CD4-positive, alpha-beta T cell treated with Interleukin-15 for 4 hours (primary cell): ENCODE measurements around the gene SULF2.
A peak's percentile ranks its signal among the peaks of the same experiment; 100 is the strongest.

ENCODE experiments used
- DNase-seq: peaks from one replicate; pipeline ENCODE4 v3.0.0-alpha.2; 2020; ENCODE audit warnings: low spot score

The SULF2 gene

GRCh38 chr20:47668313-47669151, 116.7 kb downstream of the SULF2 start:
- DNase-seq: no peak

- DNase-seq: no peak
Measured at GRCh38 chr20:47667531-47668312, 117.6 kb downstream of the SULF2 start.

- DNase-seq: no peak
Measured at GRCh38 chr20:47667086-47667485, 118.2 kb downstream of the SULF2 start.

- no peak for DNase-seq
Measured at GRCh38 chr20:47666304-47666703, 119.0 kb downstream of the SULF2 start.

DNA sequence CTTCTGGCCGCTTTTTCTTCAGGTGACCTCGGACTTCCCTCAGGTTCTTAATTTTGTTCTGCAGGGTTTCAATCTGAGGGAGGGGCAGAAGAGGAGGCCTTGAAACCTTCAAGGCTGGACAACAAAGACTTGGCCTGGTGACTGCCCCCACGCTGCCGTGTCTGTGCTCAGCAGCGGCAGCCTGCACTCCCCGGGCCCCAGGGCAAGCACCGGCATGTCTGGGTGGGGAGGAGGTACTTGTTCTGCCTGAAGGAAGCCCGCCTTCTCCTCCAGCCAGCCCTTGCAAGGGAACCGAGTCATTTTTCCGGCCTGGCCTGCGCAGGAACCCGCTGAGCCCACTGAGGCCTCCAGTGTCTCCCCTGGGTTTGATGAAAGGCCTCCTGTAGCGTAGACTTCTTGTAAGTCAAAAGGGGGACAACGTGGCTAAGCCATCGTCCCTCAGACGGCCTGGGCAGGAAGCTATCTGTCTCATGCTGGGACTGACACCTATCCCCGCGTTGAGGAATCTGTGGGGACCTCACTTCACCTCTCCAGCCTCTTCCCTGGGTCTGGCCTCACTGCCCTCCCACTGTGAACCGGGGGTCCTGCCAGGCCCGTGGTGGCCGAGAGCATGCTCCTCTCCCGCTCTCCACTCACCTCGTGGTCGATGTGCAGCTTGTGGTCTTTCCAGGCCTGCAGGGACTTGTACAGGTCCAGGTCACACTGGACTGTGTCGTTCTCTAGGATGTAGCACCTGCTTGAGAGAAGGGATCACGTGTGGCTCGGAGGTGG, 119.9 kb downstream of the SULF2 start:
- DNase-seq: no peak

GRCh38 chr20:47664744-47665143, 120.5 kb downstream of the SULF2 start:
- DNase-seq: no peak

DNA sequence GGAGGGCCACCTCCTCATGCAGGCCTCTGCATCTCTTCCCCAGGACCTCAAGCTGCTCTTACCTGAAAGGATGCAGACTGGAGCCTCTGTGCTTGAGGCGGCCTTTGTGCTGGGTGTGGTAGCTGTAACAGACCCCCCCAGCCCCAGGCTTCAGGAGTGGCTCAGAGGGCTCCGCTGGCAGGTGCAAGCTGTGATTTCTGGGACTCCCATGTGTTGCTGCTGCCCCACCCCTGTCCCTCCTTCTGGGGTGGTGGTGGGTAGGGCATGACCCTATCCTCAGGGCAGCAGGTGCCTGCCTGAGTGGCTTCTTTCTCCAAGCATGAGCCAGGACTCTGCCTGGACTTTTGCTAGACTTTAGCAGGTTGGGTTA, 121.2 kb downstream of the SULF2 start:
- no peak for DNase-seq

GRCh38 chr20:47663354-47664067, 121.8 kb downstream of the SULF2 start:
- DNase-seq: peak; percentile 72

DNA sequence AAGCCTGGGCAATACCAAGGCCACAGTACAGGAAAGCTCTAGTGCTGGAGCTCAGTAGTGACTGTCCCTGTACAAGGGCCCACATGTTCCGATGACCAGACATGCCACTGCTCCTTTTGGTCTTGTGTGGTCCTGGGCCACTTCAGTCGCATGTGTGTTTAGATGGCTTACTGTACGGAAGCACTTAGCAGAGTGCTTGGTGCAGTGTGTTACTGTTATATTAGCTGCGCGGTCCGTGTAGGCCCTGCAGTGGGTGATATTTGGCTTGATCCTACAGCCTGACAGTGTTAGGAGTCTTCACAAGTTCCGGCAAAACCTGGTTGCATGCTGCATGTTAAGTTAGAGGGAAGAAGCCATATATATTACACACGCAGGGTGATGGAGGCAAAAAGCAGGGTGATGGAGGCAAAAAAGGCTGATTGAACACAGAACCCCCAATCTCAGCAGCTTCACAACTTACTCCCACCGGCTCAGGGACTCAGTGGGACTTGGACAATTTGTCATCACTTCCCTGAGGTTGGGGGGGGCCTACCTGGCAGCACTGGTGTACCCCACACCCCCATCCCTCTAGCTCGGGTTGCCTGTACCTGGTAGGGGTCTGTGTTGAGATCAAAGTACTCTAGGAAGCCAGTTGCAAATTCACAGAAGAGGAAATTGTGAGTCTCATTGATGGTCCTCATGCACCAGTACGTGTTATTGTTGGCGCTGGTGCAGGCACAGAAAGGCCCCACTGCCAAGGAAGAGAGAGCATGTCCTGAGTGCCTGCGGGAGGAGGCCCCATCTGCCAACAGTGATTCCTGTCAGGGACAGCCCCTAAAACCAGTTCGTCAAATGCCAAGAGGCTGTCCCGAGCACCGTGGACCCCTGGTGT, 122.6 kb downstream of the SULF2 start:
- DNase-seq: no peak

GRCh38 chr20:47661714-47662113, 123.6 kb downstream of the SULF2 start:
- DNase-seq: no peak

GRCh38 chr20:47660983-47661700, 124.1 kb downstream of the SULF2 start:
- no peak for DNase-seq

DNA sequence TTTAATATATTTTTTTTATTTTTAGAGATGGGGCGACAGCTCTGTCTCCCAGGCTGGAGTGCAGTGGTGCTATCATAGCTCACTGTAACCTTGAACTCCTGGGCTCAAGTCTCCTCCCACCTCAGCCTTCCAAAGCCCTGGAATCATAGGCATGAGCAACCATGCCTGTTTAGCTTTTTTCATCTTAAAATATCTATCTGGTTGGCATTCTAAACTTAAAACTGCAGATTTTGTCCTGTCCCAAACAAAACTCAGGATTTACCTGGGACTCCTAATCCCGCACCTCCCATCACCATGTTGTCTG, 124.7 kb downstream of the SULF2 start:
- DNase-seq: no peak

DNA sequence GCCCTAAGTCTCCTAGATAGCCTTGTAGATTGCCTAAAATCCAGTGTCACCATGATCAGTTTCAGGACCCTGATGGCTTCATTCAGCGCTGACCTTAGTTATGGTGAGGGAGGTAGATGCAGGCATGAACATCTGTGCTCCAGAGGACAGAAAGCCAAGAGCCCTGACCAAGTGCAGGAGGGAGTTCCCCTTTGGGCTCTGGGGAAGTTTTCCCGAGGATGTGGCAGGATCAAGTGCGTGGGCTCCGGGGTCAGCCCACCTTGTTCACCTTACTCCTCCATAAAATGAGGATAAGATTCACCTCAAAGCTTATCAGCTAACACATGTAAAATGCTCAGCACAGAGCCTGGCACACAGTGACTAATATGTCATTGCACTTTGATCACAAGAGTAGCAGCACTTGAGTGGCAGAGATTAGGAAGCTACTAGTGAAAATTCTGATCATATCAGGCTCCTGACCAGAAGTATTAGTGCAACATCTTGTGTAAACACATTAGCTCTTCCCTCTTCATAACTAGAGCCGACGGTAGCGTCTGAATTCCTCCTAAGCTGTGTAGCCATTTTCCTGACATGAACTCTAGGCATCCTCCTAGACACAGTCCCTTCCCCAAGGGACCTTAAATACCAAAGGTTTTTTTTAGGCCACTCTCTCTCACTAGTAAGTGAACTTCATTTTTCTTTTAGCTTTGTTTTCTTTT, 125.2 kb downstream of the SULF2 start:
- DNase-seq: no peak

DNA sequence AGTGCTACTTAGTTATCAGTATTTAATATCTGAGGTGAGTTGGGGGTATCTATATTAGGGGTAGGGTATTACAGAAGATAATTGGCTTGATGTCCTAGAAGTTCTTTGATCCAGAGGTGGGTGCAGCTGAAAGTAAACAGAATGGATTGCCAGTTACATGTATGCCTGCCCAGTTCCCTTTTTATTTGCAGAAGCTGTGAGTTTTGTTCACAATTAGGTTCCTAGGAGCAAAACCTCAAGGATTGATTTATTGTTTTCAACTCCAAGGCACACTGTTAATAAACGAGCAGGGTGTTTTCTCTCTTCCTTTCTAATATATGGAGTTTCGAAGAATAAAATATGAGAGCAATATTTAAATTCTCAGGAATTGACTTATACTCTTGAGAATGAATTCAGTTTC, 129.0 kb downstream of the SULF2 start:
- no peak for DNase-seq

DNA sequence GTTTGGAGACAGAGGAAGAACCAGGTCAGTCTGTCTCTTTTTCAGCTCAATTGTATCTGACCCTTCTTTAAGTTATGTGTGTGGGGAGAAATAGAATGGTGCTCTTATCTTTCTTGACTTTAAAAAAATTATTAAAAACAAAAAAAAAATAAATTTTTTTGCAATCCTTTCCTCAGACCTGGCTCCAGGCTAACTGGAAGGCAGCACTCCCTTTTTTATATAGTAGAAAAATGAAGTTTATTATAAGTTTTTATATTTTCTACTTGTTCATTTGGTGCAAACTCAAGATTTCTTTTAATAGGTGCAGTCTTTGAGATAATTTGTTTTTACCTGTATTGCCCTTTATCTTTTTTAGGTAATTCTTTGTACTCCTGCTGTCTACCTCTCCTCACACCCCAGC, 129.6 kb downstream of the SULF2 start:
- no peak for DNase-seq

GRCh38 chr20:47654370-47654769, 130.9 kb downstream of the SULF2 start:
- no peak for DNase-seq

- DNase-seq: no peak
Measured at GRCh38 chr20:47653869-47654268, 131.4 kb downstream of the SULF2 start.

DNA sequence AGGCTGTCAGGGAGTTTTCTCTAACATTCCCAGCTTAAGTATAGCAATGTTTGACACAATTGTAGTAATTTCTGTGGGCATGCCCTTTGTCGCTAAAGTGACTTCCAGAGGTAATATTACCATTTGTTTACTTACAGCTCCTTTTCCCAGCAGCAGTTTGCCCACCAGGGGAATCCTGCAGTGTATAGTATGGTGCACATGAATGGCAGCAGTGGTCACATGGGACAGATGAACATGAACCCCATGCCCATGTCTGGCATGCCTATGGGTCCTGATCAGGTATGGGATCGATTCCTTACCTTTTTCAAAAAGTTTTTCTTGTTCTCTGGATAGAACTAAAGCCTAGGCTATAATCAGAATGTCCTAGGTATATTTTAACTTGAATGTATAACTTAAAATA, 132.5 kb downstream of the SULF2 start:
- no peak for DNase-seq

DNA sequence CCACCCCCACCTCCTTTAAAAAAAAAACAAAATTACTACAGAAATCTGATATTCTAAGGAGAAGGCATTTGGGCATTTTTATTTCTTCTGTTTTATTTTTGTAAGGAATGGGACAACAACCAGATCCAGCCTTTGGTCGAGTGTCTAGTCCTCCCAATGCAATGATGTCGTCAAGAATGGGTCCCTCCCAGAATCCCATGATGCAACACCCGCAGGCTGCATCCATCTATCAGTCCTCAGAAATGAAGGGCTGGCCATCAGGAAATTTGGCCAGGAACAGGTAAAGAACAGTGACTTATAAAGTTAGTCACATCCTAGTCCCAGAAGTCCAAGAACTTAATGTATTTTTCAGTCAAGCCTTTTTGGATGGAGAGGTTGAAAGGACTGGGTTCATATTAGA, 133.0 kb downstream of the SULF2 start:
- no peak for DNase-seq

DNA sequence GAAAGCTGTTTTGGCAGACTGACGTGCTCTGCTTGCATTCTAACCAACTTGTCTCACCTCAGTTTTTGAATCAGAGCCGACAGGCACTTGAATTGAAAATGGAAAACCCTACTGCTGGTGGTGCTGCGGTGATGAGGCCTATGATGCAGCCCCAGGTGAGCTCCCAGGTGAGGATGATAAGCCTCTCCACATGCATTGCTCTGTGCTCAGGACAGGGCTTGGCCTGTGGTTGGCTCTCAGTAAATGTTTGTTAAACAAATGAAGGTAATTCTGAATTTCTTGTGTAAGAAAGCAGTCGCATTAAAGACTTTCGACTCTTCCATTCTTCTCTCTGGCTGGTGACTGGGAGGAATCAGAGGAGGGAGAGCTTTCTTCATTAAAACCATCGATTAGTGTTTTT, 136.3 kb downstream of the SULF2 start:
- DNase-seq: no peak
